Aorta (tissue), 5 donors: ENCODE measurements around the gene GRID2. TPM values are rescaled to one million over a fixed set of nuclear protein-coding genes. Genes with fewer than 3 reads are reported as not detected.
A peak's percentile ranks its signal among the peaks of the same experiment; 100 is the strongest.

Source experiments
- ATAC-seq: fragments of 200-7000 bp; cut with Tn5 transposase; one replicate; pipeline ENCODE4 v1.9.1; 2022; ENCODE audit warnings: moderate library complexity; ENCODE audit not compliant: low FRiP score
- DNase-seq, 2 donors: peaks; one replicate each; pipeline ENCODE4 v3.0.0-alpha.2; 2020
- H3K27ac ChIP-seq, 2 donors: one replicate each; pipeline ENCODE4 v1.5.1; 2013; ENCODE audit warnings: low read length in 2 of 2, mild to moderate bottlenecking in 2 of 2, moderate library complexity in 2 of 2, control low read depth in 1 of 2, inconsistent platforms in 1 of 2, low read depth in 1 of 2
- H3K27me3 ChIP-seq, 2 donors: one replicate each; pipeline ENCODE4 v1.6.1; 2013; ENCODE audit warnings: control low read depth in 1 of 2, low read length in 1 of 2, mild to moderate bottlenecking in 1 of 2, moderate library complexity in 1 of 2; ENCODE audit not compliant: insufficient read depth in 2 of 2, control insufficient read depth in 1 of 2
- H3K36me3 ChIP-seq, 2 donors: one replicate each; pipeline ENCODE4 v1.6.1; 2013; ENCODE audit warnings: control low read depth in 1 of 2, low read length in 1 of 2, mild to moderate bottlenecking in 1 of 2; ENCODE audit not compliant: insufficient read depth in 2 of 2, control insufficient read depth in 1 of 2
- H3K4me1 ChIP-seq, 2 donors: one replicate each; pipeline ENCODE4 v1.6.1; 2013; ENCODE audit warnings: low read length in 2 of 2, control low read depth in 1 of 2, mild to moderate bottlenecking in 1 of 2, moderate library complexity in 1 of 2; ENCODE audit not compliant: insufficient read depth in 2 of 2, control insufficient read depth in 1 of 2
- H3K4me3 ChIP-seq, 2 donors: one replicate each; pipeline ENCODE4 v1.5.1; 2013; ENCODE audit warnings: low read length in 2 of 2, control low read depth in 1 of 2, mild to moderate bottlenecking in 1 of 2
- H3K9me3 ChIP-seq: one replicate; pipeline ENCODE4 v1.6.1; 2013; ENCODE audit warnings: mild to moderate bottlenecking, low read length; ENCODE audit not compliant: control insufficient read depth
- WGBS, 2 donors: extraction: QIAGEN DNeasy Blood & Tissue Kit; methylation state at CpG; one replicate each; pipeline ENCODE4 v1.1.7; 2013; 5-methylcytosine and 5-hydroxymethylcytosine counted together
- intact Hi-C, 2 donors: fragments of 100-400 bp; cut with DNase I; formaldehyde crosslinking; loops; one replicate each; pipeline versions ENCODE4 v1.14.2 to v1.15.0; 2022
- polyA plus RNA-seq, 2 donors: library from polyadenylated mRNA; stranded (reverse); fragments of 200-250 nt; gene quantifications; one replicate each; pipeline ENCODE4 v1.2.3, GENCODE V29; 2013
- total RNA-seq, 2 donors: library from RNA; stranded (reverse); fragmentation: NEBNext Ultra II Directional; extraction: Animal tissue kit (Norgen Biotek cat#: 25700); gene quantifications; one replicate each; pipeline ENCODE4 v1.2.1, GENCODE V29; 2021
- donor health status: healthy with polysubstance abuse.
- donor health status: Bipolar disorder and iron deficiency.
- donor health status: DM: no; HTN: no; CAD: no.
- donor health status: DM: no; HTN: no; CAD: no.
- donor health status: DM: yes; HTN: yes; CAD: no.

Gene GRID2
- total and polyA plus RNA-seq, 4 donors = 0.13 to 0.18 TPM; not detected in 2

GRCh38 chr4:93578942-93579341, 1275.2 kb downstream of the GRID2 start:
- Histone ChIP-seq H3K4me1 (no peaks in the 10 kb centered on the region), H3K27me3 (no peaks in the 10 kb centered on the region), H3K27ac (no peak overlapping the region), H3K4me3 (no peak overlapping the region), H3K36me3 (no peaks in the 10 kb centered on the region), H3K9me3 (no peaks in the 10 kb centered on the region)
- 60 to 67% methylated on average over 4 of the region's 4 CpGs for WGBS, 2 donors
- DNase-seq (no peak), ATAC-seq (no peak)
- intact Hi-C loops = no loop called here

GRCh38 chr4:93605163-93605562, 1301.4 kb downstream of the GRID2 start:
- Histone ChIP-seq H3K36me3 (no peaks in the 10 kb centered on the region), H3K4me1 (no peaks in the 10 kb centered on the region), H3K4me3 (no peak overlapping the region), H3K9me3 (no peaks in the 10 kb centered on the region), H3K27ac (no peak overlapping the region), H3K27me3 (no peaks in the 10 kb centered on the region)
- no peak for ATAC-seq
- DNase-seq = no peak
- 85 to 93% methylated on average over 1 of the region's 1 CpG for WGBS, 2 donors
- intact Hi-C loops = no loop called here

DNA sequence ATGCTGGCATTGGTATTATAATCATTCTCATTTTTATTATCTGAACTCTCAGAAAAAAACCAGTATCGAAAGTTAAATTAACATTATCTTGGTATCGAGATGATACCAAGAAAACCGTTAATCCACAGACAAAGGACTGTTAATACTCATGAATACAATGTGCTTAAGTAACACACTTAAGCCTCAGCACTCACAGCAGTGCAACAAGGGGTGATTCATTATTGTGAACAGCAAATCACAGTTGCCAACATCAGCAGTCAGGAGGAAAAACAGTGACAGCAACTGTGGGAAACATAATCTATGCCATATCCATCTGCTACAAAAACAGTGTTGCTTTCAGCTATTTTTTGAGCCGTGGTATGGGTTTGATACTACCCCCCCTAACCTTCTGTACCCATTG, 1313.8 kb downstream of the GRID2 start:
- no peak overlapping the region for H3K27ac ChIP-seq
- H3K9me3 ChIP-seq = peaks cover 1% of the 10 kb centered on the region
- WGBS, 2 donors = 7 to 24% methylated on average over 4 of the region's 4 CpGs
- no peaks in the 10 kb centered on the region for H3K36me3 ChIP-seq
- intact Hi-C loops = no loop called here
- ATAC-seq (no peak), DNase-seq (no peak)
- peak overlapping the region in 1 of 2 donors; percentile 18 for H3K4me3 ChIP-seq
- no peaks in the 10 kb centered on the region for H3K27me3 ChIP-seq
- H3K4me1 ChIP-seq = no peaks in the 10 kb centered on the region

DNA sequence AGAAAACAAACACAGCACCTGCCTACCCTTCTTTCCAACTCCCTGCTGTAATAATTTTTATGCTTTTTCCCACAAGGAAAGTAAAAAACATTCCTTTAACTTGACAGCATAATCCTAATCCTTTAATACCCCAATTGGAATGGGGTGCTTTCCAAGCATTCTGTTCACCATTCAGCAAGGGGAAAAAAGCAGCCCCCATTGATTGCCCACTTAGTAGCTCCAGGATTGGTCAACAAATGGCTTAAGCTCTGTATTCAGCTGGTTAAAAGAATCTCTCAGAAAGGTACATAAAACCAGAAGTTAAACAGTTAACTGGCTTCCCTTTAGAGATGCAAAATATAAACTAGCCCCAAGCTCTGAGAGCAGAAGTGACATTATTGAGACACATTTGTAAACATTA, 1330.0 kb downstream of the GRID2 start:
- Histone ChIP-seq H3K27me3 (no peaks in the 10 kb centered on the region), H3K4me1 (no peaks in the 10 kb centered on the region), H3K27ac (no peak overlapping the region), H3K4me3 (no peak overlapping the region), H3K9me3 (no peaks in the 10 kb centered on the region), H3K36me3 (no peaks in the 10 kb centered on the region)
- ATAC-seq (no peak), DNase-seq (no peak)
- intact Hi-C loops = no loop called here

DNA sequence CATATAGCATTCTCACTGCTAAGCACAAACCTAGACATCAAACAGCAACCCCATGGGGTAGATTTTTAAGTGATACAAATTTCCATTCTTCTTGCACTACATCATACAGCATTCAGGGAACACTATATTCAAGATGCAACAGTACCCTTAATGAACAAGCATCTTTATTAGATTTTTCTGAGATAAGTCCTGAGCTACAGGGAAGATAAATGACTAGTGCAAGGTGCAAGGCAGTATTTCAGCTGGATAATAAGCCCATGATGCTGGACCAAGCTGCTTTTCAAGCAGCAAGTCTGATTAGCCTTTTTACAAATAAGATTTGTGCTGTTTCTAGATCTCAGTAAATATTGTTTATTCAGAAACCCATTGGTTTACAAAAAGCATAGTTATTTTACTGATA, 1332.2 kb downstream of the GRID2 start:
- H3K9me3 ChIP-seq = no peaks in the 10 kb centered on the region
- intact Hi-C loops = no loop called here
- no peaks in the 10 kb centered on the region for H3K36me3 ChIP-seq
- H3K27me3 ChIP-seq = no peaks in the 10 kb centered on the region
- DNase-seq (no peak), ATAC-seq (no peak)
- no peak overlapping the region for H3K4me3 ChIP-seq
- no peaks in the 10 kb centered on the region for H3K4me1 ChIP-seq
- no peak overlapping the region for H3K27ac ChIP-seq

DNA sequence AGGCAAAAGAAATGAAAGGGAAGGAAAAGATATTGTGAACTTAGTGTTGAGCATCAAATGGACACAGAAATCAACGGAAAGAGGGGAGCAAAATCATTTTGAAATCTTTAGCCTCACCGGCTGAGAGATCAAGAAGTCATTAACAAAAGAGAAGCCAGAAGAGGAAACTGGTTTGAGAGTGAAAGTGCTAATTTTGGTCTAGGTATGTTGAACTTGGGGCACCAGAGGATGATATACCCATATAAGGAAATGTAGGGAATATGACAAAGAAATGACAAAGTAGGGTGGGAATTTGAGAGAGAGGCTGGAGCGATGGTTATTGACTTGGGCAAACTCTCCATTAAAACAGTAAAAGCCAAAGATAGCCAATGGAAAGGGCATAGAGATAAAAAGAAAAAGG, 1341.4 kb downstream of the GRID2 start:
- Histone ChIP-seq H3K4me3 (no peak overlapping the region), H3K27me3 (no peaks in the 10 kb centered on the region), H3K9me3 (no peaks in the 10 kb centered on the region), H3K27ac (no peak overlapping the region), H3K4me1 (no peaks in the 10 kb centered on the region), H3K36me3 (no peaks in the 10 kb centered on the region)
- ATAC-seq (no peak), DNase-seq (no peak)
- intact Hi-C loops = no loop called here
- WGBS, 2 donors = 44 to 53% methylated on average over 3 of the region's 3 CpGs

DNA sequence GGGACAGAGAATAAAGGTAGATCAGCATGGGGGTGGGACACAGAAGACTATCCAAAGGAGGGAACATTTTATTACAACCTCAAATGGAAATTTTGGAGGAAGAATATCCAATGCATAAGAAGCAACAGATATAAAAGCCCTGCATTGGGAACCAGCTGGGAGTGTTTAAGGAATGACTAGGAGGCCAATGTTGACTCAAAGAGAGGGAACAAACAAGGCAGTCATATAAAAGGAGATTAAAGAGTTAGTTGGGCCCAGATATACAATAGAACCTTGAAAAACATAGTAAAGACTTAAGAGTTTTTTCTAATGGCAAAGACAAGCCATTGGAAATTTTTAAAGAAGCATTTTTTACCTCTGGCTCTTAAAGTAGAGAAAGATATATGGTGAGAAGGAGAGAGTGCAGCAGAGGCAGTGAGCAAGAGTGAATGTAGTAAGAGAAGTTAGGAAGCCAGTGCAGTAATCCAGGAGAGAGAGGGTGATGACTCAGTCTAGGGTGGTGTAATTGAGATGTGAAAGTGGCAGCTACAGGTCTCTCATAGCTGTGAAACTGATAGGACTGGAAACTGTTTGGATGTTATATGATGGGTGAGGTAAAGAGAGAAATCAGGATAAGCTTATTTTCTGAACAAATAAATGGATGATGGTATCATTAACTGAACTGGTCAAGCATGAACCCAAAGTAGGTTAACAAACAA, 1342.6 kb downstream of the GRID2 start:
- Histone ChIP-seq H3K27me3 (no peaks in the 10 kb centered on the region), H3K27ac (no peak overlapping the region), H3K36me3 (no peaks in the 10 kb centered on the region), H3K9me3 (no peaks in the 10 kb centered on the region), H3K4me1 (no peaks in the 10 kb centered on the region), H3K4me3 (no peak overlapping the region)
- DNase-seq (no peak), ATAC-seq (no peak)
- intact Hi-C loops = no loop called here

DNA sequence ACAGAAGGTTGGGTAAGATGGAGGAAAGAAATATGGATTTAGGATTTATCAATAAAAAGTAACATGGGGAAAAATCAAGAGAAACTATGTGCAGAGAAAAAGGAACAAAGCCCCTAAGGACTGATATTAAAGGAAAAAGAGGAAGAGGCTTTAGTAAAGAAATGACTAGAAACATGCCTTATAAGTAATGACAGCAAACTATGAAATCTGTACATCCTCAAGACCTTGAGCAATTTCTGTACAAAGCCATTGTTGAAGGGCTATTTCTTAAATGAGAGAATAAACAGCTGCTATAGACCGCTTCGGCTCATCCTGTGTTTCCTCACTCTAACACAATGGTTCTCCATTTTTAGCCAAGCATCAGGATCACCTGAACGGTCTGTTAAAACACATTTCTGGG, 1344.5 kb downstream of the GRID2 start:
- ATAC-seq (no peak), DNase-seq (no peak)
- no peaks in the 10 kb centered on the region for H3K36me3 ChIP-seq
- WGBS, 2 donors = 91 to 97% methylated on average over 3 of the region's 3 CpGs
- no peaks in the 10 kb centered on the region for H3K4me1 ChIP-seq
- no peaks in the 10 kb centered on the region for H3K27me3 ChIP-seq
- H3K27ac ChIP-seq = no peak overlapping the region
- intact Hi-C loops = no loop called here
- H3K4me3 ChIP-seq = no peak overlapping the region
- H3K9me3 ChIP-seq = no peaks in the 10 kb centered on the region

GRCh38 chr4:93649828-93650227, 1346.1 kb downstream of the GRID2 start:
- Histone ChIP-seq H3K4me1 (no peaks in the 10 kb centered on the region), H3K27ac (no peak overlapping the region), H3K27me3 (no peaks in the 10 kb centered on the region), H3K9me3 (no peaks in the 10 kb centered on the region), H3K4me3 (no peak overlapping the region), H3K36me3 (no peaks in the 10 kb centered on the region)
- intact Hi-C loops = no loop called here
- DNase-seq (no peak), ATAC-seq (no peak)
